ENCODE results near the gene FES.

FES gene

DNA sequence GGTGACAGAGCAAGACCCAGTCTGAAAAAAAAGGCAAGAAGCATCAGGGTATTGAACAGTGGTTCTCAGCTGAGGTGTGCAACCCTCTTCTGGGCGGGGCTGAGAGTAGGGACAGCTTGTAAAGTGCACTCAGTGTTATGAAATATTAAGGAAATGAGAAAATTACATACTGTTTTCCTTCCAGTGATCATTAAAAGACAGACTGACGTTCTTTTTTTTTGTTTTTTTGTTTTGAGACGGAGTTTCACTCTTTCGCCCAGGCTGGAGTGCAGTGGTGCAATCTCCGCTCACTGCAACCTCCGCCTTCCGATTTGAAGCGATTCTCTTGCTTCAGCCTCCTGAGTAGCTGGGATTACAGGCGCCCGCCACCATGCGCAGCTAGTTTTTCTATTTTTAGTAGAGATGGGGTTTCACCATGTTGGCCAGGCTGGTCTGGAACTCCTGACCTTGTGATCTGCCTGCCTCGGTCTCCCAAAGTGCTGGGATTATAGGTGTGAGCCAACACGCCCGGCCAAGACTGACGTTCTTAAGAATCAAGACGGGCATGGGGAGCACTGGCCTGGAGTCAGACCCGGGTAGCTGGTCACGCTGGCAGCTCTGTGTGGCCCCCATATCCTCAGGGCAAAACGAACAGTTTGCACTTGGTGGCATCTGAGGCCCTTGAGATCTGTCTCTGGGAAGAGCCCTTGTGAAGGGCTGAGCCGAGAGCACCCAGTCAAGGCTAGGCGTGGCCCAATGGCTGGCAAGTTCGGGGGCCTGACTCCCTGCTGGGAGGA is 30.2 kb downstream of the FES start:
- no peak overlapping the region for H3K4me3 ChIP-seq (ENCODE audit: control insufficient read depth, low read depth, low read length)
- no peak for DNase-seq (ENCODE audit: low read depth)
- TF ChIP-seq, protein P1, sequence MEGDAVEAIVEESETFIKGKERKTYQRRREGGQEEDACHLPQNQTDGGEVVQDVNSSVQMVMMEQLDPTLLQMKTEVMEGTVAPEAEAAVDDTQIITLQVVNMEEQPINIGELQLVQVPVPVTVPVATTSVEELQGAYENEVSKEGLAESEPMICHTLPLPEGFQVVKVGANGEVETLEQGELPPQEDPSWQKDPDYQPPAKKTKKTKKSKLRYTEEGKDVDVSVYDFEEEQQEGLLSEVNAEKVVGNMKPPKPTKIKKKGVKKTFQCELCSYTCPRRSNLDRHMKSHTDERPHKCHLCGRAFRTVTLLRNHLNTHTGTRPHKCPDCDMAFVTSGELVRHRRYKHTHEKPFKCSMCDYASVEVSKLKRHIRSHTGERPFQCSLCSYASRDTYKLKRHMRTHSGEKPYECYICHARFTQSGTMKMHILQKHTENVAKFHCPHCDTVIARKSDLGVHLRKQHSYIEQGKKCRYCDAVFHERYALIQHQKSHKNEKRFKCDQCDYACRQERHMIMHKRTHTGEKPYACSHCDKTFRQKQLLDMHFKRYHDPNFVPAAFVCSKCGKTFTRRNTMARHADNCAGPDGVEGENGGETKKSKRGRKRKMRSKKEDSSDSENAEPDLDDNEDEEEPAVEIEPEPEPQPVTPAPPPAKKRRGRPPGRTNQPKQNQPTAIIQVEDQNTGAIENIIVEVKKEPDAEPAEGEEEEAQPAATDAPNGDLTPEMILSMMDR (conservative IDR thresholded peaks at IDR 0.05; ENCODE audit: control insufficient read depth, insufficient read depth, low read depth, low read length) = no peak

DNA sequence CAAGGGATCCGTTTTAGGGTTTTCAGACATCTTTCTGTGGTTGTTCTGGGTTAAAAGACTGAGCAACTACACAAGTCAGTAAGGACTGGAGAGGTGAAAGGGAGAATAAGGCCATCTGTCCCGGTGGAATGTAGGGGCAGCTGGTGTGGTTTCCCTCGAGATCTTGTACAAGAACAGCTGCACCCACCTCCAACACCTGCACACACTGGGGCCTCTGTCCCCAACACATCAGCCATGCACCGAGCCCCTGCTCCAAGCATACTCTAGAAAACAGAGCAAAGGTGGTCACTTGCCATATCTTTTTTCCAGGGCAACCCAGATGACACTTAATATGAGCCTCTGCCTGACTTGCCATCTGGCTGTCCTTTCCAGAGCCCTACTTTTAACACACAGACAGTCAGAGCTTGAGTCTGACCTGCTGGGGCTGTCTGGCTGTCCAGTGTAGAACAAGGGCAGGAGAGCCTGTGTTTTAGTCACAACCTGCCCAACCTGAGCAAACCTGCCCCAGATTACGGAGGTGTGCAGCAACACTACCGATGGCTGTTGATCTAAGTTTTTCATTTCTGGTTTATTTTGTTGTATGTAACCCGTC is 31.0 kb downstream of the FES start:
- TF ChIP-seq, protein P1 (conservative IDR thresholded peaks at IDR 0.05; ENCODE audit: control insufficient read depth, insufficient read depth, low read depth, low read length) = no peak
- no peak overlapping the region for H3K4me3 ChIP-seq (ENCODE audit: control insufficient read depth, low read depth, low read length)

DNA sequence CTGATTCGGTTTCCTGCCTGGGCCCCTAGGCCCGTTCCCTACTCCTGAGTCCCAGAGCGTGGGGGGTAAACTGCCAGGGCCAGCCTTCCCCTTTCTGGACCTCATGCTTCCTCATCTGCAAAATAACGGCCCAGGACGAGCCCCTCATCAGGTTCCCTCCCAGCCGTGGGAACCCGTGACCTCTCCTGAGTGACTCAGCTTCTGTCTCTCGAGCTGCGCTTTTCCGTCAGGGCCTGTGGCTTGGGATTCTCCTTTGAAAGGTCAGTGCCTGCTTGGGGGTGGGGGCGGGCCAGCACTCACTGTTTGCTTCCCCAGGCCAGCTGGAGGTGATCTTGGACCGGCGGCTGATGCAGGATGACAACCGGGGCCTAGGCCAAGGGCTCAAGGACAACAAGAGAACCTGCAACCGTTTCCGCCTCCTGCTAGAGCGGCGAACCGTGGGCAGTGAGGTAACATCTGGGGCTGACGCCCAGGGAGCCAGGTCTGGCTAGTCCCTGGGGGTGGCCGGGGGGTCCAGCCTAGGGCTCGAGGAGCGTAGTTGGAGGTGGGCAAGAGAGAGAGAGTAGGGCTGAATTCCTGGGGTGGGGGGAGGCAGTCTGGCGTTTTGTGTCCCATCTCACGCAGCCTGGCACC is 31.6 kb downstream of the FES start:
- TF ChIP-seq, protein P1 (conservative IDR thresholded peaks at IDR 0.05; ENCODE audit: control insufficient read depth, insufficient read depth, low read depth, low read length) = no peak
- no peak for DNase-seq (ENCODE audit: low read depth)
- H3K4me3 ChIP-seq (ENCODE audit: control insufficient read depth, low read depth, low read length) = no peak overlapping the region

More for the DNA sequence above, 31.0 kb downstream of the FES start:
- DNase-seq (ENCODE audit: low read depth) = no peak

DNA sequence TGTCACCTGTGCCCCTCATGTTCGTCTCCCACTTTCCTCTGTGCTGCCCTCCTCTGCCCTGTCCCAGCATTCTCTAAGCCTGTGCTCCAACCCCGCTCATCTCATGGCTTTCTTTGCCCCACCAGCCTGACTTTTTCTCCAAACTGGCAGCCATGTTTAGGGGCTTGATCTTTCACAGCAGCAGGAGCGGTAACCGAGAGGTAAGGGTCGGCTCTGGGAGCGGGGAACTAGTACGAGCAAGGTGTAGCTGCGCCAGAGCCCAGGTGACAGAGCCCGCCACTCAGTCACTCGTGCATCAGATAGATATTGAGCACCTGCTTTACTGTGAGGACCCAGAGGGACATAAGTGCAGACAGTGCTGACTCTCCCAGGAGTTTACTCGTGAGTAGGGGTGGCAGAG is 32.2 kb downstream of the FES start:
- no peak overlapping the region for H3K4me3 ChIP-seq (ENCODE audit: control insufficient read depth, low read depth, low read length)
- DNase-seq (ENCODE audit: low read depth) = no peak
- TF ChIP-seq, protein P1 (conservative IDR thresholded peaks at IDR 0.05; ENCODE audit: control insufficient read depth, insufficient read depth, low read depth, low read length) = no peak

DNA sequence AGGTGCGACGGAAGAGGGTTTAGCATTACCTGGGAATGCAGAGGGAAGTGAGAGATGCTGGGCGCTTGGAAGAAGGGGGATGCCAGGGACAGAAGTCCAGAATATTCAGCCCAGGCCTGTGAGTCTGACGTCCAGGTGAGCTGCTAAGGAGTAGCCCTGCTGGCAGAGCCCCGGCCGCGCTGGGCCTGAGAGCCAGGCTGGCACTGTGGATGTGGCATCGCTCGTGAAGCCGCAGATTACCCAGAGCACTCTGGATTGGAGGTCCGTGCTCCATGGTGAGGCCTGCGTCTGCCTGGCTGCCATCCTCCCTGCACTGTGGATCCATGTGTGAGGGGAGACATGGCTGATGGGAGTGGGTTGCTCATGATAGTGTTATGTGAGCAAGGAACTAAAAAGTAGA is 33.3 kb downstream of the FES start:
- TF ChIP-seq, protein P1 (conservative IDR thresholded peaks at IDR 0.05; ENCODE audit: control insufficient read depth, insufficient read depth, low read depth, low read length) = no peak
- DNase-seq (ENCODE audit: low read depth) = no peak
- no peak overlapping the region for H3K4me3 ChIP-seq (ENCODE audit: control insufficient read depth, low read depth, low read length)

DNA sequence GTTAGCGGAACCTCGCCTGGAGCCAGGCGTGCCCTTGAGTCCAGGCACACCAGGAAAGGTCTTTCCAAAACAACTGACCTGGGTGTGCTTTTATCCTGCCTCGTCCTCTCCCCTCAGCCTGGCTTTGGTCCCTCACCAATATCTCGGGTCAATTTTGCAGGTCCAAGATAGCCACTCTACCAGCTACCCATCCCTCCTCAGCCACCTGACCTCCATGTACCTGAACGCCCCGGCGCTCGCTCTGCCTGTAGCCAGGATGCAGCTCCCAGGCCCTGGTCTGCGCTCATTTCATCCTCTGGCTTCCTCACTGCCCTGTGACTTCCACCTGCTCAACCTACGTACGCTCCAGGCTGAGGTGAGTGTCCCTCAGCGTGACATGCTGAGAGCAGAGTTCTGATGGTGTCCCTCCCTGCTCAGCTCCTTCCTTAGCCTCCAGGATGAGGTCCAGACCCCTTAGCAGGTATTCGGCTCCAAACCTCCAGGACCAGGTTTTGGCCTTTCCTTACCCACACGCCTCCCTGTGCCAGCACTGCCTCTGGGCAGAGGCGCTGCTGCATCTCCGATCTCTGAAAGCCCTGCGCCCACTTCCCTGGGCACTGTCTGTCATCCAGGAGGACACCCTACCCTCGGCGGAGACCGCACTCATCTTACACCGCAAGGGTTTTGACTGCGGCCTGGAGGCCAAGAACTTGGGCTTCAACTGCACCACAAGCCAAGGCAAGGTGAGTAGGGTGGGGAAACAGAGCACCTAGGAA is 33.9 kb downstream of the FES start:
- TF ChIP-seq, protein P1 (conservative IDR thresholded peaks at IDR 0.05; ENCODE audit: control insufficient read depth, insufficient read depth, low read depth, low read length) = no peak
- H3K4me3 ChIP-seq (ENCODE audit: control insufficient read depth, low read depth, low read length) = no peak overlapping the region
- no peak for DNase-seq (ENCODE audit: low read depth)
